HEK293T (cell line): ENCODE results near the gene LCOR.

ENCODE experiments used
- BHLHE40 ChIP-seq: fragments of 450-650 bp; IDR thresholded peaks from 2 replicates; pipeline ENCODE4 v1.6.1; 2016; ENCODE audit warnings: mild to moderate bottlenecking, moderate library complexity, borderline replicate concordance
- FOXK2 ChIP-seq: fragments of 450-650 bp; IDR thresholded peaks from 2 replicates; pipeline ENCODE4 v1.6.1; 2016; ENCODE audit warnings: mild to moderate bottlenecking
- FOXM1 ChIP-seq: fragments of 450-650 bp; IDR thresholded peaks from 2 replicates; pipeline ENCODE4 v1.6.1; 2017; ENCODE audit warnings: mild to moderate bottlenecking, borderline replicate concordance

- TF ChIP-seq BHLHE40 (no peak), FOXK2 (no peak), FOXM1 (no peak)
Measured at GRCh38 chr10:96917628-96918027, 85.5 kb downstream of the LCOR start.
